ENCODE data around the gene IBTK.
"Not testable (repeated sequence)": the region's sequence is repeated elsewhere in the genome, so short reads cannot be mapped to it uniquely, and the experiment has no call there.

IBTK gene

GRCh38 chr6:82245376-82245775 is 2.2 kb downstream of the IBTK start:
- no peak for DNase-seq (ENCODE audit: low read depth)

- DNase-seq (ENCODE audit: low read depth) = no peak
Measured at GRCh38 chr6:82243884-82244283, 3.7 kb downstream of the IBTK start.

- no peak for DNase-seq (ENCODE audit: low read depth)
Measured at GRCh38 chr6:82240186-82240585, 7.4 kb downstream of the IBTK start.

GRCh38 chr6:82239597-82239996 is 7.9 kb downstream of the IBTK start:
- no peak for DNase-seq (ENCODE audit: low read depth)

- DNase-seq (ENCODE audit: low read depth) = no peak
Measured at GRCh38 chr6:82237013-82237412, 10.5 kb downstream of the IBTK start.

- no peak for DNase-seq (ENCODE audit: low read depth)
Measured at GRCh38 chr6:82227770-82228169, 19.8 kb downstream of the IBTK start.

- DNase-seq (ENCODE audit: low read depth) = no peak
Measured at GRCh38 chr6:82220167-82220566, 27.4 kb downstream of the IBTK start.

- no peak for DNase-seq (ENCODE audit: low read depth)
Measured at GRCh38 chr6:82217018-82217586, 30.4 kb downstream of the IBTK start.

GRCh38 chr6:82216549-82216948 is 31.0 kb downstream of the IBTK start:
- no peak for DNase-seq (ENCODE audit: low read depth)

- DNase-seq (ENCODE audit: low read depth) = no peak
Measured at GRCh38 chr6:82211326-82211725, 36.2 kb downstream of the IBTK start.

- DNase-seq (ENCODE audit: low read depth) = no peak
Measured at GRCh38 chr6:82208913-82209312, 38.6 kb downstream of the IBTK start.

- DNase-seq (ENCODE audit: low read depth) = peak; percentile 23
Measured at GRCh38 chr6:82205930-82206392, 41.6 kb downstream of the IBTK start.

- DNase-seq (ENCODE audit: low read depth) = no peak
Measured at GRCh38 chr6:82204020-82204419, 43.5 kb downstream of the IBTK start.

GRCh38 chr6:82197784-82198183 is 49.8 kb downstream of the IBTK start:
- DNase-seq (ENCODE audit: low read depth) = no peak

GRCh38 chr6:82197245-82197644 is 50.3 kb downstream of the IBTK start:
- DNase-seq (ENCODE audit: low read depth) = not testable (repeated sequence)

- no peak for DNase-seq (ENCODE audit: low read depth)
Measured at GRCh38 chr6:82196161-82196560, 51.4 kb downstream of the IBTK start.

- no peak for DNase-seq (ENCODE audit: low read depth)
Measured at GRCh38 chr6:82195619-82196018, 51.9 kb downstream of the IBTK start.

GRCh38 chr6:82185948-82186535 is 61.5 kb downstream of the IBTK start:
- DNase-seq (ENCODE audit: low read depth) = no peak

- DNase-seq (ENCODE audit: low read depth) = no peak
Measured at GRCh38 chr6:82183642-82184282, 63.8 kb downstream of the IBTK start.

GRCh38 chr6:82182756-82183155 is 64.8 kb downstream of the IBTK start:
- DNase-seq (ENCODE audit: low read depth) = peak; percentile 55

GRCh38 chr6:82179415-82179814 is 68.1 kb downstream of the IBTK start:
- DNase-seq (ENCODE audit: low read depth) = no peak

- no peak for DNase-seq (ENCODE audit: low read depth)
Measured at GRCh38 chr6:82178759-82179112, 68.8 kb downstream of the IBTK start.

- DNase-seq (ENCODE audit: low read depth) = peak; percentile 27
Measured at GRCh38 chr6:82178077-82178758, 69.3 kb downstream of the IBTK start.
